Transverse colon (tissue), 4 donors: Measurements from ENCODE around the gene BSG. TPM values are rescaled to one million over a fixed set of nuclear protein-coding genes. Genes with fewer than 3 reads are reported as not detected.

Experiments
- DNase-seq: peaks from one replicate; pipeline ENCODE4 v3.0.0-alpha.2; 2019
- H3K27ac ChIP-seq, 4 donors: fragments of 200-600 bp; sonication (generic); 2 replicates each; pipeline ENCODE4 v1.5.1; 2016 to 2018; ENCODE audit warnings: inconsistent platforms in 4 of 4
- H3K27me3 ChIP-seq: fragments of 200-600 bp; sonication (generic); 2 replicates; pipeline ENCODE4 v1.5.1; 2017; ENCODE audit warnings: inconsistent platforms
- H3K36me3 ChIP-seq, 4 donors: fragments of 200-600 bp; sonication (generic); 2 replicates each; pipeline ENCODE4 v1.5.1; 2017 to 2019; ENCODE audit warnings: inconsistent platforms in 4 of 4
- H3K4me1 ChIP-seq, 4 donors: fragments of 200-600 bp; sonication (generic); 2 replicates each; pipeline ENCODE4 v1.5.1; 2017 to 2020; ENCODE audit warnings: inconsistent platforms in 4 of 4
- H3K4me3 ChIP-seq, 4 donors: fragments of 200-600 bp; sonication (generic); 1 replicate in 1 of 4; 2 replicates in 3 of 4; pipeline versions ENCODE4 v1.5.1 to v1.6.1; 2017 to 2019; ENCODE audit warnings: inconsistent platforms in 4 of 4
- H3K9me3 ChIP-seq, 2 donors: fragments of 200-600 bp; sonication (generic); 2 replicates each; pipeline ENCODE4 v1.5.1; 2017 to 2019; ENCODE audit warnings: inconsistent platforms in 2 of 2
- EP300 ChIP-seq: sonication (generic); formaldehyde crosslinking; IDR thresholded peaks from one replicate; pipeline ENCODE4 v1.6.1; 2017; ENCODE audit warnings: antibody characterized with exemption, low read depth
- POLR2A ChIP-seq: fragments of 450-650 bp; IDR thresholded peaks from one replicate; pipeline ENCODE4 v1.6.1; 2016; ENCODE audit warnings: antibody characterized with exemption, mild to moderate bottlenecking, moderate library complexity
- POLR2AphosphoS5 ChIP-seq, 3 donors: sonication (generic); formaldehyde crosslinking; IDR thresholded peaks; one replicate each; pipeline ENCODE4 v1.6.1; 2016; ENCODE audit warnings: antibody characterized with exemption in 3 of 3
- WGBS, 2 donors: methylation state at CpG; one replicate each; pipeline ENCODE4 v1.1.5; 2018; ENCODE audit warnings: low coverage in 1 of 2; 5-methylcytosine and 5-hydroxymethylcytosine counted together
- in situ Hi-C, 4 donors: fragments of 200-750 bp; cut with MboI; loops; one replicate each; pipeline versions ENCODE4 v1.15.0 to v1.15.1; 2017; ENCODE audit warnings: low sequenced_read_pairs in 3 of 4, low pct_ligation_motif_present in 1 of 4, low pct_unique_long_range_greater_than_20kb in 1 of 4
- intact Hi-C: fragments of 100-400 bp; cut with DNase I; formaldehyde crosslinking; loops from one replicate; pipeline ENCODE4 v1.15.1; 2023; ENCODE audit warnings: low total_unique reads
- total RNA-seq, 4 donors: library from RNA; depleted of rRNA; stranded (reverse); fragments of >200 nt; gene quantifications; one replicate each; pipeline ENCODE4 v1.1.0, GENCODE V29; 2016
- TF ChIP-seq, protein P1 (sequence below), 5 experiments: fragments of 200-600 bp in 3 of 5; fragments of 450-650 bp in 2 of 5; sonication (generic) in 3 of 5; IDR thresholded peaks; 1 replicate in 2 of 5; 2 replicates in 3 of 5; pipeline ENCODE4 v1.5.1; 2016 to 2017; ENCODE audit warnings: antibody characterized with exemption in 5 of 5, inconsistent platforms in 3 of 5, mild to moderate bottlenecking in 2 of 5, moderate library complexity in 1 of 5

BSG gene
- total RNA-seq, 4 donors from 2014 or later = 909 to 2,228 (median 1,224) TPM

- peak; percentile 26 for DNase-seq
These were observed 40.4 kb upstream of the BSG start, which contains the start of gene CDC34 for GRCh38 chr19:531753-532560. Gene CDC34, plus strand, starts transcription at chr19:531760. Its CDS starts 172 bp downstream, at chr19:531932.

DNA sequence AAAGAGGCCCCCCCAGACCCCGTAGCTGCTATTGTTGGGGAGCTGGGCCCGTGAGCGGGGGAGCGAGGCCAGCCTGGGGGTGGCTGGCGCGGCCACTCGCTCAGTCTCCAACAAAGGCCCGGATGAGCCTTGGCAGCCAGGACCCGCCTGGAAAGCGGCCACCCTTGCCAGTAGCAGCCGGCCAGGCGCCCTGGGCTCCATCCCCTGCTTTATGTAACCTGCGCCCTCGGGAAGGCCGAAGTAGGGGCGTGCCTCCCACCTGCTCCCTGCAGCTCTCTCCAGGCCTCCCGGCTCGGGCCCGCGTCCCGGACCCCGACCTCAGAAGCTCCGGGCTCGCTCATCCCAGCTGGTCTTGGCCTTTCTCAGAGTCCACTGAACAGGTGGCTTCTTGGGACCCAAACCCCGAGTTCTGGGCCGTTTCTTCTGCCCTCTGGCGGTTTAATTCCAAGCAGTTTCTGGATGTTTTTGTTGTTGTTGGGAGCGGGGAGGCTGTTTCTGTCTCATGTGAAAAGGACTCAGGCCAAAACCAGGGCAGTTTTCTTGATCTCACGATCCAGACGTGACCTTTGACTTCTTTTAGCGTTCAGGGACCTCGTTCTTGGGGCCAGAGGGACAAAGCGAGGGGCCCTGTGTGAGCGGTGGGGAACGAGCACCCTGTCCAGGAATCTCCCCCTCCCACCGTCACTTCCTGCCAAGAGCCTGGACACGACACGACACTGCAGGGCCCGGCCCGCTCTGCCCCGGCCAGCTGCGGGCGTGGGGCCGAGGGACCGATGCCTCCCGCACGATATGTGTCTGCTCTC is 39.6 kb upstream of the BSG start:
- Histone ChIP-seq H3K4me1 (peaks cover 14 to 32% (median 28%) of the 10 kb centered on the region in 4 donors), H3K27ac (peak overlapping the region; percentile 99), H3K36me3 (peaks cover 0 to 13% (median 3%) of the 10 kb centered on the region in 4 donors), H3K27me3 (peaks cover 3% of the 10 kb centered on the region), H3K4me3 (peak overlapping the region; percentile 65 to 94 (median 70)), H3K9me3 (no peaks in the 10 kb centered on the region)
- peak in 2 of 3 donors; percentile 16 to 37 for TF ChIP-seq POLR2AphosphoS5 (IDR thresholded peaks at IDR 0.05)
- TF ChIP-seq, protein P1, sequence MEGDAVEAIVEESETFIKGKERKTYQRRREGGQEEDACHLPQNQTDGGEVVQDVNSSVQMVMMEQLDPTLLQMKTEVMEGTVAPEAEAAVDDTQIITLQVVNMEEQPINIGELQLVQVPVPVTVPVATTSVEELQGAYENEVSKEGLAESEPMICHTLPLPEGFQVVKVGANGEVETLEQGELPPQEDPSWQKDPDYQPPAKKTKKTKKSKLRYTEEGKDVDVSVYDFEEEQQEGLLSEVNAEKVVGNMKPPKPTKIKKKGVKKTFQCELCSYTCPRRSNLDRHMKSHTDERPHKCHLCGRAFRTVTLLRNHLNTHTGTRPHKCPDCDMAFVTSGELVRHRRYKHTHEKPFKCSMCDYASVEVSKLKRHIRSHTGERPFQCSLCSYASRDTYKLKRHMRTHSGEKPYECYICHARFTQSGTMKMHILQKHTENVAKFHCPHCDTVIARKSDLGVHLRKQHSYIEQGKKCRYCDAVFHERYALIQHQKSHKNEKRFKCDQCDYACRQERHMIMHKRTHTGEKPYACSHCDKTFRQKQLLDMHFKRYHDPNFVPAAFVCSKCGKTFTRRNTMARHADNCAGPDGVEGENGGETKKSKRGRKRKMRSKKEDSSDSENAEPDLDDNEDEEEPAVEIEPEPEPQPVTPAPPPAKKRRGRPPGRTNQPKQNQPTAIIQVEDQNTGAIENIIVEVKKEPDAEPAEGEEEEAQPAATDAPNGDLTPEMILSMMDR (IDR thresholded peaks at IDR 0.05) = peak; percentile 48 to 73 (median 51)
- TF ChIP-seq EP300 = no peak
- TF ChIP-seq POLR2A = no peak
- WGBS, 2 donors = 0 to 1% methylated on average over 10 to 40 of the region's 47 CpGs
- DNase-seq = peak; percentile 68
- intact Hi-C loops = loop anchor here (5.0 kb wide), 1 partner anchor 40 kb away; the partner anchor contains the start of gene BSG
- in situ Hi-C loops = no loop called here

More at GRCh38 chr19:531753-532560, 40.4 kb upstream of the BSG start, which contains the start of gene CDC34:
- H3K4me3 ChIP-seq = peak within 1 kb of the TSS; percentile 68 to 94 (median 79)
- peak within 1 kb of the TSS; percentile 99 for H3K27ac ChIP-seq
- H3K4me1 ChIP-seq = peaks cover 14 to 32% (median 28%) of the 10 kb centered on the region in 4 donors
- H3K9me3 ChIP-seq = no peaks in the 10 kb centered on the region
- TF ChIP-seq, protein P1 (IDR thresholded peaks at IDR 0.05) = no peak
- TF ChIP-seq POLR2AphosphoS5 (IDR thresholded peaks at IDR 0.05) = peak in 1 of 3 donors; percentile 56
- in situ Hi-C loops (no loop called here), intact Hi-C loops (loop anchor here (2.0 to 5.0 kb wide), 2 partner anchors 40 to 71 kb away; partner anchors contain the start of genes BSG and SHC2)
- 1% methylated on average over 38 of the region's 84 CpGs; no CpG with 5 or more reads in 1 of the 2 donors for WGBS, 2 donors
- peaks cover 8% of the 10 kb centered on the region for H3K27me3 ChIP-seq
- H3K36me3 ChIP-seq = peaks cover 0 to 11% (median 3%) of the 10 kb centered on the region in 4 donors

DNA sequence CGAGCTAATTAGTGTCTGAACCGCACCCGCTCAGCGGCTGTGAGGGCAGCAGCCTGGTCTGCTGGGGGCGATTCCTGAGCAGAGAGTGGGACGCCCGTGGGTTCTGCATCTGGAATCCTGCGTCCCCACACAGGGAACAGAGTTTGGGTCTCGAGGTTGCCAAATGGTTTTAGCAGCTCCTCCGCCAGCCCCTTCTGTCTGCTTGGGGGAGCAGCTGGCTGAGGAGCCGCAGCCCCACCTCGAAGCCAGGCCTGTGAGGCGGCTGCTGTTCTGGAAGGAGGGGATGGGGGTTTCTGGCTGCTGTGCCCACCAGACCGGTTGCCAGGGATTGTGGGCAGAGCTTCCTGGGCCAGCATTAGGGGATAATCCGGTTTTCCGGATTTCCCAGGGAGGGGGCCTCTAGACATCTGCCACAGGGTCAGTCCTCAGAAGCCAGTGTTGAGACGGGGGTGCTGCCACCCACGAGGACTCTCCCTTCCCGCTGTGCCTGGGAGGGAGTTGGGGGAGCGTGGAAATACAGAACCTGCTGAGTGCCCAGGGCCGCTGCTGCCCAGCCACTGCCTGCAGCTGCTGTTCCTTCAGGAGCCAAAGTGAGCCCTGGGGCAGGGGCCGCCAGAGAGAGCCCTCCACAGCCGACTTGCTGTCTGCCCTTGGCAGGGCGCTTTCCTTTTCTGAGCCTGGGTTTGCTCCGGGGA is 38.9 kb upstream of the BSG start:
- no peak for TF ChIP-seq POLR2AphosphoS5 (IDR thresholded peaks at IDR 0.05)
- TF ChIP-seq POLR2A = no peak
- TF ChIP-seq, protein P1 (IDR thresholded peaks at IDR 0.05) = no peak
- WGBS, 2 donors = 36% methylated on average over 25 of the region's 25 CpGs; no CpG with 5 or more reads in 1 of the 2 donors
- H3K9me3 ChIP-seq = no peaks in the 10 kb centered on the region
- peaks cover 0 to 17% (median 4%) of the 10 kb centered on the region in 4 donors for H3K36me3 ChIP-seq
- intact Hi-C loops = loop anchor here (5.0 kb wide), 1 partner anchor 39 kb away; the partner anchor contains the start of gene BSG
- in situ Hi-C loops = no loop called here
- H3K27ac ChIP-seq = peak overlapping the region; percentile 99
- H3K4me3 ChIP-seq = peak overlapping the region; percentile 65 to 94 (median 70)
- H3K4me1 ChIP-seq = peaks cover 14 to 32% (median 28%) of the 10 kb centered on the region in 4 donors
- DNase-seq = no peak
- H3K27me3 ChIP-seq = no peaks in the 10 kb centered on the region
